H1 (cell line): ENCODE results near the gene CELF2. TPM values are rescaled to one million over a fixed set of nuclear protein-coding genes. Genes with fewer than 3 reads are reported as not detected.

Experiments used
- CTCF ChIA-PET: fragments of 300-600 bp; sonication (Branson Sonifier 250); formaldehyde crosslinking; loops from one replicate; lab custom pipeline; 2021; ENCODE audit not compliant: partially characterized antibody; lab: Charles Lee
- POLR2A ChIA-PET: fragments of 300-600 bp; sonication (Branson Sonifier 250); formaldehyde crosslinking; loops from one replicate; lab custom pipeline; 2021; ENCODE audit warnings: inconsistent platforms; ENCODE audit not compliant: partially characterized antibody; lab: Charles Lee
- DNase-seq, 2 experiments: peaks; one replicate each; pipeline versions ENCODE4 v3.0.0 to v3.0.0-alpha.2; 2010 to 2022; ENCODE audit warnings: low spot score in 2 of 2, low read depth in 1 of 2, mixed read lengths in 1 of 2
- FAIRE-seq: peaks from 2 replicates; lab custom pipeline; 2011; peaks lifted over from hg19 to GRCh38; lab: Jason Lieb, UNC
- H2AFZ ChIP-seq: 2 replicates; pipeline ENCODE4 v1.8.1; 2012; ENCODE audit warnings: low read length, inconsistent platforms
- H2AK5ac ChIP-seq: 2 replicates; pipeline ENCODE4 v1.6.1; 2013; ENCODE audit warnings: low read depth, low read length
- H2BK120ac ChIP-seq: replicated peaks from 2 replicates; pipeline ENCODE3; 2013; ENCODE audit warnings: low read depth, low read length, inconsistent platforms
- H2BK12ac ChIP-seq: 2 replicates; pipeline ENCODE4 v1.6.1; 2013; ENCODE audit warnings: low read depth, low read length
- H2BK15ac ChIP-seq: 2 replicates; pipeline ENCODE4 v1.6.1; 2013; ENCODE audit warnings: low read length
- H2BK20ac ChIP-seq: 2 replicates; pipeline ENCODE4 v1.6.1; 2013; ENCODE audit warnings: low read length
- H2BK5ac ChIP-seq: 2 replicates; pipeline ENCODE4 v1.6.1; 2013; ENCODE audit warnings: low read depth, low read length
- H3K14ac ChIP-seq: 2 replicates; pipeline ENCODE4 v1.6.1; 2013; ENCODE audit warnings: inconsistent platforms; ENCODE audit not compliant: insufficient read length
- H3K18ac ChIP-seq: 2 replicates; pipeline ENCODE4 v1.6.1; 2013; ENCODE audit warnings: low read length; ENCODE audit errors: extremely low read depth
- H3K23ac ChIP-seq: 2 replicates; pipeline ENCODE4 v1.6.1; 2013; ENCODE audit warnings: inconsistent platforms; ENCODE audit not compliant: insufficient read length
- H3K23me2 ChIP-seq: 2 replicates; pipeline ENCODE4 v1.6.1; 2013; ENCODE audit warnings: low read depth, low read length
- H3K27ac ChIP-seq: 2 replicates; pipeline ENCODE4 v1.6.1; 2011; ENCODE audit warnings: low read depth, low read length, inconsistent platforms
- H3K27me3 ChIP-seq, 4 experiments: replicated peaks in 1 of 4; 1 replicate in 1 of 4; 2 replicates in 3 of 4; pipeline versions ENCODE4 v1.6.1 to v1.8.1; 2011 to 2013; ENCODE audit warnings: low read length in 3 of 4, mild to moderate bottlenecking in 3 of 4, inconsistent platforms in 2 of 4, mixed read lengths in 2 of 4, moderate library complexity in 1 of 4; ENCODE audit not compliant: control insufficient read depth in 3 of 4, insufficient read depth in 3 of 4; ENCODE audit errors: extremely low read depth in 1 of 4
- H3K36me3 ChIP-seq, 4 experiments: 2 replicates each; pipeline versions ENCODE4 v1.6.1 to v1.8.1; 2011 to 2013; ENCODE audit warnings: mild to moderate bottlenecking in 4 of 4, low read length in 3 of 4, moderate library complexity in 2 of 4, control low read depth in 1 of 4, inconsistent platforms in 1 of 4; ENCODE audit not compliant: insufficient read depth in 4 of 4, control insufficient read depth in 2 of 4
- H3K4ac ChIP-seq: replicated peaks from 2 replicates; pipeline ENCODE3; 2013; ENCODE audit warnings: low read length, low read depth, mixed read lengths, inconsistent platforms; ENCODE audit not compliant: insufficient read length
- H3K4me1 ChIP-seq, 4 experiments: replicated peaks in 1 of 4; 1 replicate in 1 of 4; 2 replicates in 3 of 4; pipeline versions ENCODE4 v1.6.1 to v1.8.1; 2011 to 2013; ENCODE audit warnings: low read length in 3 of 4, inconsistent platforms in 2 of 4, mixed read lengths in 1 of 4; ENCODE audit not compliant: insufficient read depth in 4 of 4, control insufficient read depth in 3 of 4
- H3K4me2 ChIP-seq, 2 experiments: 2 replicates each; pipeline versions ENCODE4 v1.6.1 to v1.8.1; 2011 to 2013; ENCODE audit warnings: low read depth in 2 of 2, low read length in 2 of 2, control low read depth in 1 of 2, inconsistent platforms in 1 of 2, mild to moderate bottlenecking in 1 of 2; ENCODE audit not compliant: insufficient read depth in 1 of 2
- H3K4me3 ChIP-seq, 4 experiments: fragments of 200-600, 300-600 bp in 1 of 4; sonication (generic), shearing (Covaris generic), sonication (Bioruptor Twin) in 1 of 4; 2 replicates each; pipeline versions ENCODE4 v1.5.1 to v1.8.1; 2011 to 2016; ENCODE audit warnings: low read length in 4 of 4, low read depth in 3 of 4, control low read depth in 2 of 4, inconsistent platforms in 2 of 4, mild to moderate bottlenecking in 2 of 4, mixed read lengths in 1 of 4, moderate library complexity in 1 of 4; ENCODE audit not compliant: insufficient read depth in 2 of 4; ENCODE audit errors: extremely low read depth in 1 of 4
- H3K56ac ChIP-seq: replicated peaks from 2 replicates; pipeline ENCODE3; 2013; ENCODE audit warnings: low read depth, mild to moderate bottlenecking, mixed read lengths, low read length, inconsistent platforms; ENCODE audit not compliant: insufficient read length
- H3K79me1 ChIP-seq: 2 replicates; pipeline ENCODE4 v1.6.1; 2013; ENCODE audit warnings: low read depth, low read length, control low read depth
- H3K79me2 ChIP-seq, 2 experiments: 2 replicates each; pipeline versions ENCODE4 v1.6.1 to v1.8.1; 2012 to 2013; ENCODE audit warnings: low read length in 2 of 2, mild to moderate bottlenecking in 2 of 2, inconsistent platforms in 1 of 2; ENCODE audit not compliant: insufficient read depth in 2 of 2, control insufficient read depth in 1 of 2
- H3K9ac ChIP-seq, 4 experiments: replicated peaks in 1 of 4; 1 replicate in 1 of 4; 2 replicates in 3 of 4; pipeline versions ENCODE4 v1.6.1 to v1.8.1; 2011 to 2013; ENCODE audit warnings: low read depth in 3 of 4, low read length in 3 of 4, control low read depth in 2 of 4, mild to moderate bottlenecking in 2 of 4, moderate library complexity in 2 of 4, inconsistent platforms in 1 of 4; ENCODE audit errors: extremely low read depth in 1 of 4
- H3K9me3 ChIP-seq, 2 experiments: 2 replicates each; pipeline versions ENCODE4 v1.6.1 to v1.8.1; 2012 to 2013; ENCODE audit warnings: mild to moderate bottlenecking in 2 of 2, moderate library complexity in 2 of 2, control low read depth in 1 of 2, inconsistent platforms in 1 of 2, low read depth in 1 of 2, low read length in 1 of 2, mixed read lengths in 1 of 2; ENCODE audit not compliant: insufficient read depth in 2 of 2
- H4K20me1 ChIP-seq, 2 experiments: replicated peaks in 1 of 2; 2 replicates each; pipeline versions ENCODE3 to v1.8.1; 2011 to 2013; ENCODE audit warnings: inconsistent platforms in 2 of 2, low read length in 2 of 2, mild to moderate bottlenecking in 1 of 2; ENCODE audit not compliant: insufficient read depth in 2 of 2, control insufficient read depth in 1 of 2
- H4K5ac ChIP-seq: 2 replicates; pipeline ENCODE4 v1.6.1; 2013; ENCODE audit warnings: low read length, low read depth, mixed read lengths, inconsistent platforms; ENCODE audit not compliant: insufficient read length
- H4K8ac ChIP-seq: 2 replicates; pipeline ENCODE4 v1.8.0; 2013; ENCODE audit warnings: mild to moderate bottlenecking, moderate library complexity, low read length, inconsistent platforms; ENCODE audit not compliant: insufficient read depth; ENCODE audit errors: extremely low read depth
- H4K91ac ChIP-seq: replicated peaks from 2 replicates; pipeline ENCODE3; 2013; ENCODE audit warnings: low read length, mixed read lengths, inconsistent platforms; ENCODE audit not compliant: insufficient read length
- ASH2L ChIP-seq: fragments of 200-600, 300-600 bp; sonication (generic); IDR thresholded peaks from one replicate; pipeline ENCODE4 v1.7.1; 2017; ENCODE audit warnings: low read length
- CBX5 ChIP-seq: fragments of 300-800, 300-1000 bp; sonication (generic); IDR thresholded peaks from 2 replicates; pipeline ENCODE4 v1.7.1; 2016; ENCODE audit warnings: antibody characterized with exemption, low read length, low read depth
- E2F6 ChIP-seq: IDR thresholded peaks from 2 replicates; pipeline ENCODE4 v1.6.1; 2012; ENCODE audit warnings: inconsistent platforms
- KDM4A ChIP-seq: IDR thresholded peaks from one replicate; pipeline ENCODE4 v1.7.1; 2012; ENCODE audit warnings: low read depth, mild to moderate bottlenecking, moderate library complexity, low read length, inconsistent platforms; ENCODE audit not compliant: severe bottlenecking
- PHF8 ChIP-seq: fragments of 200-600 bp; sonication (generic); conservative IDR thresholded peaks from 2 replicates; pipeline ENCODE4 v1.7.1; 2012; ENCODE audit warnings: low read depth, mild to moderate bottlenecking, inconsistent platforms, low read length, moderate library complexity
- SP4 ChIP-seq: IDR thresholded peaks from 2 replicates; pipeline ENCODE4 v1.6.1; 2012; ENCODE audit warnings: low read length, inconsistent platforms
- WGBS, 2 experiments: shearing (Covaris generic) in 1 of 2; methylation state at CpG; one replicate each; pipeline versions ENCODE4 v1.1.6 to v1.1.7; 2013 to 2015; ENCODE audit warnings: low lambda C conversion rate in 2 of 2, mixed read lengths in 2 of 2, inconsistent platforms in 1 of 2, low coverage in 1 of 2, missing lambda C conversion rate in 1 of 2; ENCODE audit not compliant: insufficient replicate concordance in 2 of 2, insufficient coverage in 1 of 2, insufficient read length in 1 of 2; ENCODE audit errors: extremely low coverage in 1 of 2, missing lambda C conversion rate in 1 of 2; 5-methylcytosine and 5-hydroxymethylcytosine counted together
- polyA plus RNA-seq, 7 experiments: library from polyadenylated mRNA; depleted of rRNA in 3 of 7; stranded (reverse) in 5 of 7; unstranded in 2 of 7; fragments of >200 nt in 5 of 7; fragments of 200-250 nt in 2 of 7; gene quantifications; 1 replicate in 5 of 7; 2 replicates in 1 of 7; 4 replicates in 1 of 7; pipeline versions ENCODE4 v1.2.1 to v1.2.3, GENCODE V29; 2011 to 2013; ENCODE audit warnings: missing spikeins in 2 of 7, mixed read lengths in 2 of 7
- total RNA-seq: library from RNA; stranded (reverse); fragmentation: NEBNext Ultra II Directional; extraction: Animal tissue kit (Norgen Biotek cat#: 25700); gene quantifications from 2 replicates; pipeline ENCODE4 v1.2.1, GENCODE V29; 2021

Gene CELF2
- total and polyA plus RNA-seq, 2 of the 8 experiments (the other 6 are each of a cell fraction or from before 2014, with no cell fraction given), result 18.3 to 22.7 TPM

- Histone ChIP-seq H3K4me2 (peak overlapping the region; percentile 75 to 93), H2AK5ac (no peak overlapping the region), H3K14ac (no peak overlapping the region), H4K8ac (no peak overlapping the region; the same call in 1 of the 2 replicates), H2BK12ac (no peak overlapping the region), H4K5ac (no peak overlapping the region), H2AFZ (no peak overlapping the region), H3K18ac (no peak overlapping the region), H2BK20ac (no peak overlapping the region), H3K4me1 (peaks cover 0 to 8% (median 1%) of the 10 kb centered on the region in 4 experiments; a peak in 3 of 7 replicates), H3K79me1 (no peaks in the 10 kb centered on the region), H3K9me3 (no peaks in the 10 kb centered on the region), H3K4me3 (peak overlapping the region; percentile 45 to 83 (median 56)), H3K4ac (no peak overlapping the region), H3K9ac (peak overlapping the region in 1 of 4 experiments; percentile 76; a peak in 1 of 7 replicates), H2BK120ac (no peak overlapping the region), H2BK15ac (no peak overlapping the region), H3K79me2 (peaks cover 0 to 15% of the 10 kb centered on the region in 2 experiments; a peak in 2 of 4 replicates), H3K56ac (no peak overlapping the region), H3K23ac (no peak overlapping the region), H3K27me3 (peaks cover 0 to 3% (median under 1%) of the 10 kb centered on the region in 4 experiments; a peak in 3 of 7 replicates), H2BK5ac (no peak overlapping the region), H3K27ac (no peak overlapping the region), H4K20me1 (no peaks in the 10 kb centered on the region), H3K23me2 (peaks cover 7% of the 10 kb centered on the region), H3K36me3 (no peaks in the 10 kb centered on the region), H4K91ac (no peak overlapping the region)
- ChIA-PET POLR2A (interaction anchor here (0.8 to 1.5 kb wide), 2 partner anchors 17 to 451 kb away, joined by 3 read pairs; no protein-coding TSS in a partner anchor), CTCF (interaction anchor here (1.4 to 1.7 kb wide), 3 partner anchors 13 to 94 kb away, joined by 3 to 4 read pairs (median 3); no protein-coding TSS in a partner anchor)
- peak; percentile 7 for TF ChIP-seq ASH2L
- TF ChIP-seq CBX5, result no peak
- no peak for TF ChIP-seq E2F6
- 0 out of 2 replicates have a peak, but pooled peaks have one; percentile 39 for TF ChIP-seq PHF8
- peak; percentile 11 for TF ChIP-seq KDM4A
- no peak for TF ChIP-seq SP4
- DNase-seq, result no peak
- no peak for FAIRE-seq
- 0% methylated on average over 2 of the region's 57 CpGs; no CpG with 5 or more reads in 1 of the 2 experiments for WGBS, 2 experiments
These were observed 765 bp downstream of the CELF2 start for GRCh38 chr10:11018432-11018841.
